H1 (cell line): ENCODE measurements around the gene P2RX7. TPM values are rescaled to one million over a fixed set of nuclear protein-coding genes. Genes with fewer than 3 reads are reported as not detected.

Source experiments
- CTCF ChIA-PET: fragments of 300-600 bp; sonication (Branson Sonifier 250); formaldehyde crosslinking; loops from one replicate; lab custom pipeline; 2021; ENCODE audit not compliant: partially characterized antibody; lab: Charles Lee
- POLR2A ChIA-PET: fragments of 300-600 bp; sonication (Branson Sonifier 250); formaldehyde crosslinking; loops from one replicate; lab custom pipeline; 2021; ENCODE audit warnings: inconsistent platforms; ENCODE audit not compliant: partially characterized antibody; lab: Charles Lee
- DNase-seq, 2 experiments: peaks; one replicate each; pipeline versions ENCODE4 v3.0.0 to v3.0.0-alpha.2; 2010 to 2022; ENCODE audit warnings: low spot score in 2 of 2, low read depth in 1 of 2, mixed read lengths in 1 of 2
- FAIRE-seq: peaks from 2 replicates; lab custom pipeline; 2011; peaks lifted over from hg19 to GRCh38; lab: Jason Lieb, UNC
- H2AFZ ChIP-seq: 2 replicates; pipeline ENCODE4 v1.8.1; 2012; ENCODE audit warnings: low read length, inconsistent platforms
- H2AK5ac ChIP-seq: 2 replicates; pipeline ENCODE4 v1.6.1; 2013; ENCODE audit warnings: low read depth, low read length
- H2BK120ac ChIP-seq: replicated peaks from 2 replicates; pipeline ENCODE3; 2013; ENCODE audit warnings: low read depth, low read length, inconsistent platforms
- H2BK12ac ChIP-seq: 2 replicates; pipeline ENCODE4 v1.6.1; 2013; ENCODE audit warnings: low read depth, low read length
- H2BK15ac ChIP-seq: 2 replicates; pipeline ENCODE4 v1.6.1; 2013; ENCODE audit warnings: low read length
- H2BK20ac ChIP-seq: 2 replicates; pipeline ENCODE4 v1.6.1; 2013; ENCODE audit warnings: low read length
- H2BK5ac ChIP-seq: 2 replicates; pipeline ENCODE4 v1.6.1; 2013; ENCODE audit warnings: low read depth, low read length
- H3K14ac ChIP-seq: 2 replicates; pipeline ENCODE4 v1.6.1; 2013; ENCODE audit warnings: inconsistent platforms; ENCODE audit not compliant: insufficient read length
- H3K18ac ChIP-seq: 2 replicates; pipeline ENCODE4 v1.6.1; 2013; ENCODE audit warnings: low read length; ENCODE audit errors: extremely low read depth
- H3K23ac ChIP-seq: 2 replicates; pipeline ENCODE4 v1.6.1; 2013; ENCODE audit warnings: inconsistent platforms; ENCODE audit not compliant: insufficient read length
- H3K23me2 ChIP-seq: 2 replicates; pipeline ENCODE4 v1.6.1; 2013; ENCODE audit warnings: low read depth, low read length
- H3K27ac ChIP-seq: 2 replicates; pipeline ENCODE4 v1.6.1; 2011; ENCODE audit warnings: low read depth, low read length, inconsistent platforms
- H3K27me3 ChIP-seq, 4 experiments: replicated peaks in 1 of 4; 1 replicate in 1 of 4; 2 replicates in 3 of 4; pipeline versions ENCODE4 v1.6.1 to v1.8.1; 2011 to 2013; ENCODE audit warnings: low read length in 3 of 4, mild to moderate bottlenecking in 3 of 4, inconsistent platforms in 2 of 4, mixed read lengths in 2 of 4, moderate library complexity in 1 of 4; ENCODE audit not compliant: control insufficient read depth in 3 of 4, insufficient read depth in 3 of 4; ENCODE audit errors: extremely low read depth in 1 of 4
- H3K36me3 ChIP-seq, 4 experiments: 2 replicates each; pipeline versions ENCODE4 v1.6.1 to v1.8.1; 2011 to 2013; ENCODE audit warnings: mild to moderate bottlenecking in 4 of 4, low read length in 3 of 4, moderate library complexity in 2 of 4, control low read depth in 1 of 4, inconsistent platforms in 1 of 4; ENCODE audit not compliant: insufficient read depth in 4 of 4, control insufficient read depth in 2 of 4
- H3K4ac ChIP-seq: replicated peaks from 2 replicates; pipeline ENCODE3; 2013; ENCODE audit warnings: low read length, low read depth, mixed read lengths, inconsistent platforms; ENCODE audit not compliant: insufficient read length
- H3K4me1 ChIP-seq, 4 experiments: replicated peaks in 1 of 4; 1 replicate in 1 of 4; 2 replicates in 3 of 4; pipeline versions ENCODE4 v1.6.1 to v1.8.1; 2011 to 2013; ENCODE audit warnings: low read length in 3 of 4, inconsistent platforms in 2 of 4, mixed read lengths in 1 of 4; ENCODE audit not compliant: insufficient read depth in 4 of 4, control insufficient read depth in 3 of 4
- H3K4me2 ChIP-seq, 2 experiments: 2 replicates each; pipeline versions ENCODE4 v1.6.1 to v1.8.1; 2011 to 2013; ENCODE audit warnings: low read depth in 2 of 2, low read length in 2 of 2, control low read depth in 1 of 2, inconsistent platforms in 1 of 2, mild to moderate bottlenecking in 1 of 2; ENCODE audit not compliant: insufficient read depth in 1 of 2
- H3K4me3 ChIP-seq, 4 experiments: fragments of 200-600, 300-600 bp in 1 of 4; sonication (generic), shearing (Covaris generic), sonication (Bioruptor Twin) in 1 of 4; 2 replicates each; pipeline versions ENCODE4 v1.5.1 to v1.8.1; 2011 to 2016; ENCODE audit warnings: low read length in 4 of 4, low read depth in 3 of 4, control low read depth in 2 of 4, inconsistent platforms in 2 of 4, mild to moderate bottlenecking in 2 of 4, mixed read lengths in 1 of 4, moderate library complexity in 1 of 4; ENCODE audit not compliant: insufficient read depth in 2 of 4; ENCODE audit errors: extremely low read depth in 1 of 4
- H3K56ac ChIP-seq: replicated peaks from 2 replicates; pipeline ENCODE3; 2013; ENCODE audit warnings: low read depth, mild to moderate bottlenecking, mixed read lengths, low read length, inconsistent platforms; ENCODE audit not compliant: insufficient read length
- H3K79me1 ChIP-seq: 2 replicates; pipeline ENCODE4 v1.6.1; 2013; ENCODE audit warnings: low read depth, low read length, control low read depth
- H3K79me2 ChIP-seq, 2 experiments: 2 replicates each; pipeline versions ENCODE4 v1.6.1 to v1.8.1; 2012 to 2013; ENCODE audit warnings: low read length in 2 of 2, mild to moderate bottlenecking in 2 of 2, inconsistent platforms in 1 of 2; ENCODE audit not compliant: insufficient read depth in 2 of 2, control insufficient read depth in 1 of 2
- H3K9ac ChIP-seq, 4 experiments: replicated peaks in 1 of 4; 1 replicate in 1 of 4; 2 replicates in 3 of 4; pipeline versions ENCODE4 v1.6.1 to v1.8.1; 2011 to 2013; ENCODE audit warnings: low read depth in 3 of 4, low read length in 3 of 4, control low read depth in 2 of 4, mild to moderate bottlenecking in 2 of 4, moderate library complexity in 2 of 4, inconsistent platforms in 1 of 4; ENCODE audit errors: extremely low read depth in 1 of 4
- H3K9me3 ChIP-seq, 2 experiments: 2 replicates each; pipeline versions ENCODE4 v1.6.1 to v1.8.1; 2012 to 2013; ENCODE audit warnings: mild to moderate bottlenecking in 2 of 2, moderate library complexity in 2 of 2, control low read depth in 1 of 2, inconsistent platforms in 1 of 2, low read depth in 1 of 2, low read length in 1 of 2, mixed read lengths in 1 of 2; ENCODE audit not compliant: insufficient read depth in 2 of 2
- H4K20me1 ChIP-seq, 2 experiments: replicated peaks in 1 of 2; 2 replicates each; pipeline versions ENCODE3 to v1.8.1; 2011 to 2013; ENCODE audit warnings: inconsistent platforms in 2 of 2, low read length in 2 of 2, mild to moderate bottlenecking in 1 of 2; ENCODE audit not compliant: insufficient read depth in 2 of 2, control insufficient read depth in 1 of 2
- H4K5ac ChIP-seq: 2 replicates; pipeline ENCODE4 v1.6.1; 2013; ENCODE audit warnings: low read length, low read depth, mixed read lengths, inconsistent platforms; ENCODE audit not compliant: insufficient read length
- H4K8ac ChIP-seq: 2 replicates; pipeline ENCODE4 v1.8.0; 2013; ENCODE audit warnings: mild to moderate bottlenecking, moderate library complexity, low read length, inconsistent platforms; ENCODE audit not compliant: insufficient read depth; ENCODE audit errors: extremely low read depth
- H4K91ac ChIP-seq: replicated peaks from 2 replicates; pipeline ENCODE3; 2013; ENCODE audit warnings: low read length, mixed read lengths, inconsistent platforms; ENCODE audit not compliant: insufficient read length
- BRCA1 ChIP-seq: IDR thresholded peaks from 2 replicates; pipeline ENCODE4 v1.6.1; 2012; ENCODE audit warnings: low read depth, low read length, improper control_type of control experiment
- CREB1 ChIP-seq: IDR thresholded peaks from 2 replicates; pipeline ENCODE4 v1.6.1; 2012; ENCODE audit warnings: inconsistent platforms
- CTBP2 ChIP-seq: IDR thresholded peaks from 2 replicates; pipeline ENCODE4 v1.7.0; 2011; ENCODE audit warnings: borderline replicate concordance, mild to moderate bottlenecking, moderate library complexity, mixed read lengths, low read length; ENCODE audit not compliant: insufficient read depth, insufficient read length
- EP300 ChIP-seq, 2 experiments: IDR thresholded peaks; 1 replicate in 1 of 2; 2 replicates in 1 of 2; pipeline ENCODE4 v1.6.1; 2011 to 2012; ENCODE audit warnings: low read depth in 2 of 2, low read length in 2 of 2, mild to moderate bottlenecking in 2 of 2, borderline replicate concordance in 1 of 2, inconsistent platforms in 1 of 2, moderate library complexity in 1 of 2
- EZH2 ChIP-seq: fragments of 200-600 bp; sonication (generic); IDR thresholded peaks from 2 replicates; pipeline ENCODE4 v1.7.1; 2012; ENCODE audit warnings: low read depth, mild to moderate bottlenecking, moderate library complexity, low read length, inconsistent platforms; ENCODE audit not compliant: severe bottlenecking
- GTF2F1 ChIP-seq: IDR thresholded peaks from 2 replicates; pipeline ENCODE4 v1.6.1; 2012; ENCODE audit warnings: low read depth, low read length, improper control_type of control experiment, borderline replicate concordance
- POLR2A ChIP-seq, 2 experiments: IDR thresholded peaks; 1 replicate in 1 of 2; 2 replicates in 1 of 2; pipeline ENCODE4 v1.6.1; 2011; ENCODE audit warnings: low read depth in 2 of 2, low read length in 2 of 2, mild to moderate bottlenecking in 2 of 2; ENCODE audit errors: control extremely low read depth in 1 of 2
- POLR2AphosphoS5 ChIP-seq: IDR thresholded peaks from 2 replicates; pipeline ENCODE4 v1.6.1; 2011; ENCODE audit warnings: low read depth, low read length
- POU5F1 ChIP-seq: IDR thresholded peaks from 2 replicates; pipeline ENCODE4 v1.6.1; 2011; ENCODE audit warnings: low read depth, mild to moderate bottlenecking, low read length, moderate library complexity
- RNF2 ChIP-seq: fragments of 200-900, 300-1000 bp; sonication (generic); IDR thresholded peaks from 2 replicates; pipeline ENCODE4 v1.7.1; 2016; ENCODE audit warnings: borderline replicate concordance, low read depth, mild to moderate bottlenecking, antibody characterized with exemption, low read length; ENCODE audit not compliant: poor library complexity, severe bottlenecking; ENCODE audit errors: missing control alignments
- ZNF274 ChIP-seq: IDR thresholded peaks from 2 replicates; pipeline ENCODE4 v1.7.0; 2012; ENCODE audit warnings: low read length, borderline replicate concordance; ENCODE audit errors: extremely low read depth
- WGBS, 2 experiments: shearing (Covaris generic) in 1 of 2; methylation state at CpG; one replicate each; pipeline versions ENCODE4 v1.1.6 to v1.1.7; 2013 to 2015; ENCODE audit warnings: low lambda C conversion rate in 2 of 2, mixed read lengths in 2 of 2, inconsistent platforms in 1 of 2, low coverage in 1 of 2, missing lambda C conversion rate in 1 of 2; ENCODE audit not compliant: insufficient replicate concordance in 2 of 2, insufficient coverage in 1 of 2, insufficient read length in 1 of 2; ENCODE audit errors: extremely low coverage in 1 of 2, missing lambda C conversion rate in 1 of 2; 5-methylcytosine and 5-hydroxymethylcytosine counted together
- polyA plus RNA-seq, 7 experiments: library from polyadenylated mRNA; depleted of rRNA in 3 of 7; stranded (reverse) in 5 of 7; unstranded in 2 of 7; fragments of >200 nt in 5 of 7; fragments of 200-250 nt in 2 of 7; gene quantifications; 1 replicate in 5 of 7; 2 replicates in 1 of 7; 4 replicates in 1 of 7; pipeline versions ENCODE4 v1.2.1 to v1.2.3, GENCODE V29; 2011 to 2013; ENCODE audit warnings: missing spikeins in 2 of 7, mixed read lengths in 2 of 7
- total RNA-seq: library from RNA; stranded (reverse); fragmentation: NEBNext Ultra II Directional; extraction: Animal tissue kit (Norgen Biotek cat#: 25700); gene quantifications from 2 replicates; pipeline ENCODE4 v1.2.1, GENCODE V29; 2021
- TF ChIP-seq, protein P1 (sequence below): IDR thresholded peaks from 2 replicates; pipeline ENCODE4 v1.6.1; 2012; ENCODE audit warnings: inconsistent platforms

P2RX7 gene
- total and polyA plus RNA-seq, 2 of the 8 experiments (the other 6 are each of a cell fraction or from before 2014, with no cell fraction given): 0.38 to 0.56 TPM

DNA sequence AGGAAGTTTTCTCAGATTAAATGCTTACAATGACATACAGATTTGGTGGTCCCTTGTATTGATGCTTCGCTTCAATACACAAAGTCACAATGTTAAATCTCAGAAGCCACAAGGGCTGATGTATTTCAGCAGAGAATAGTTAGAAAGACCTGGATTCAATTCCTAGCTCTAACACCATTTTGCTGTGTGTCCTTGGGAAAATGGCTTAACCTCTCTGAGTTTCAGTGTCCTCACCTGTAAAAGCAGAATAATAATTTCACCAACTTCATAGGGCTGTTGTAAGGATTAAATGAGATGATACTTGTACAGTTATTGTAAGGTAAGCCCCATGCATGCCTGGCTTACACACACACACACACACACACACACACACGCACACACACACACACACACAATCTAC, 30.3 kb downstream of the P2RX7 start:
- ChIA-PET POLR2A (no interaction called here), CTCF (no interaction called here)
- DNase-seq: no peak
- Histone ChIP-seq H3K23ac (no peak overlapping the region), H3K79me2 (no peaks in the 10 kb centered on the region), H3K4me2 (no peak overlapping the region), H2BK12ac (no peak overlapping the region), H3K36me3 (no peaks in the 10 kb centered on the region), H3K9ac (no peak overlapping the region), H4K20me1 (no peaks in the 10 kb centered on the region), H3K4me1 (no peaks in the 10 kb centered on the region), H3K27me3 (no peaks in the 10 kb centered on the region), H4K8ac (no peak overlapping the region), H2AFZ (no peak overlapping the region), H3K9me3 (no peaks in the 10 kb centered on the region), H3K14ac (no peak overlapping the region), H2AK5ac (no peak overlapping the region), H4K91ac (no peak overlapping the region), H3K23me2 (no peaks in the 10 kb centered on the region), H2BK120ac (no peak overlapping the region)
- WGBS, 2 experiments: 60% methylated on average over 2 of the region's 2 CpGs; no CpG with 5 or more reads in 1 of the 2 experiments
- TF ChIP-seq RNF2 (no peak), BRCA1 (no peak), GTF2F1 (no peak), EP300 (IDR thresholded peaks at IDR 0.05; ENCODE audit: borderline replicate concordance in 1 of 2, low read depth in 2 of 2, low read length in 2 of 2) (no peak), CTBP2 (no peak), EZH2 (no peak), CREB1 (no peak), POLR2AphosphoS5 (no peak), ZNF274 (no peak), POLR2A (IDR thresholded peaks at IDR 0.05; ENCODE audit: control extremely low read depth in 1 of 2, low read depth in 2 of 2, low read length in 2 of 2) (no peak), POU5F1 (no peak)
- TF ChIP-seq, protein P1, sequence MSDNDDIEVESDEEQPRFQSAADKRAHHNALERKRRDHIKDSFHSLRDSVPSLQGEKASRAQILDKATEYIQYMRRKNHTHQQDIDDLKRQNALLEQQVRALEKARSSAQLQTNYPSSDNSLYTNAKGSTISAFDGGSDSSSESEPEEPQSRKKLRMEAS: no peak
- TF ChIP-seq, all 59 proteins: peak for 0
- no peak overlapping the region for H3K27ac ChIP-seq
- no peak overlapping the region for H3K56ac ChIP-seq
- no peak for FAIRE-seq
- no peaks in the 10 kb centered on the region for H3K79me1 ChIP-seq
- no peak overlapping the region for H4K5ac ChIP-seq
- H3K4ac ChIP-seq: no peak overlapping the region
- H2BK15ac ChIP-seq: no peak overlapping the region
- H3K18ac ChIP-seq: no peak overlapping the region
- H3K4me3 ChIP-seq: no peak overlapping the region
- no peak overlapping the region for H2BK20ac ChIP-seq
- H2BK5ac ChIP-seq: no peak overlapping the region
